HG03520 (cell line): Measurements from ENCODE around the gene REEP3.
"Not testable (repeated sequence)": the region's sequence is repeated elsewhere in the genome, so short reads cannot be mapped to it uniquely, and the experiment has no call there.

Source experiments
- ATAC-seq: cut with Tn5 transposase; IDR thresholded peaks from one replicate; pipeline ENCODE4 v1.9.1; 2021; ENCODE audit warnings: mild to moderate bottlenecking, moderate library complexity; ENCODE audit not compliant: unreplicated experiment

Gene REEP3

GRCh38 chr10:63628526-63629362 lies 107.5 kb downstream of the REEP3 start:
- ATAC-seq, result peak; percentile 19

- ATAC-seq, result peak; percentile 47
Measured at GRCh38 chr10:63629363-63630084, 108.3 kb downstream of the REEP3 start.

- ATAC-seq, result peak; percentile 57
Measured at GRCh38 chr10:63630085-63630930, 109.1 kb downstream of the REEP3 start.

- no peak for ATAC-seq
Measured at GRCh38 chr10:63630931-63631680, 109.9 kb downstream of the REEP3 start.

- no peak for ATAC-seq
Measured at GRCh38 chr10:63631991-63632390, 110.8 kb downstream of the REEP3 start.

GRCh38 chr10:63633677-63634487 lies 112.7 kb downstream of the REEP3 start:
- no peak for ATAC-seq

GRCh38 chr10:63634488-63635065 lies 113.4 kb downstream of the REEP3 start:
- no peak for ATAC-seq

GRCh38 chr10:63636812-63637211 lies 115.6 kb downstream of the REEP3 start:
- no peak for ATAC-seq

GRCh38 chr10:63637901-63638327 lies 116.7 kb downstream of the REEP3 start:
- no peak for ATAC-seq

GRCh38 chr10:63641366-63641765 lies 120.2 kb downstream of the REEP3 start:
- no peak for ATAC-seq

GRCh38 chr10:63641799-63642198 lies 120.6 kb downstream of the REEP3 start:
- no peak for ATAC-seq

GRCh38 chr10:63642808-63643207 lies 121.6 kb downstream of the REEP3 start:
- no peak for ATAC-seq

GRCh38 chr10:63644418-63645142 lies 123.4 kb downstream of the REEP3 start:
- no peak for ATAC-seq

GRCh38 chr10:63645195-63645594 lies 124.0 kb downstream of the REEP3 start:
- ATAC-seq, result no peak

GRCh38 chr10:63646491-63646890 lies 125.3 kb downstream of the REEP3 start:
- no peak for ATAC-seq

- ATAC-seq, result no peak
Measured at GRCh38 chr10:63651864-63652263, 130.7 kb downstream of the REEP3 start.

- no peak for ATAC-seq
Measured at GRCh38 chr10:63653747-63654146, 132.5 kb downstream of the REEP3 start.

- ATAC-seq, result no peak
Measured at GRCh38 chr10:63657761-63658160, 136.6 kb downstream of the REEP3 start.

- ATAC-seq, result not testable (repeated sequence)
Measured at GRCh38 chr10:63660941-63661340, 139.7 kb downstream of the REEP3 start.
